ENCODE results near the gene C17orf58.

GRCh38 chr17:67982034-67982640 is 14.1 kb downstream of the C17orf58 start:
- TF ChIP-seq CTCF (IDR thresholded peaks at IDR 0.05) (no peak), ZFX (IDR thresholded peaks at IDR 0.05; ENCODE audit: borderline replicate concordance) (no peak)

Measured in 22Rv1 (cell line).